EH (cell line): ENCODE measurements around the gene IPO13.

ENCODE experiments used
- DNase-seq: peaks from one replicate; pipeline ENCODE4 v3.0.0-alpha.2; 2015; ENCODE audit warnings: low read depth

IPO13 gene

DNA sequence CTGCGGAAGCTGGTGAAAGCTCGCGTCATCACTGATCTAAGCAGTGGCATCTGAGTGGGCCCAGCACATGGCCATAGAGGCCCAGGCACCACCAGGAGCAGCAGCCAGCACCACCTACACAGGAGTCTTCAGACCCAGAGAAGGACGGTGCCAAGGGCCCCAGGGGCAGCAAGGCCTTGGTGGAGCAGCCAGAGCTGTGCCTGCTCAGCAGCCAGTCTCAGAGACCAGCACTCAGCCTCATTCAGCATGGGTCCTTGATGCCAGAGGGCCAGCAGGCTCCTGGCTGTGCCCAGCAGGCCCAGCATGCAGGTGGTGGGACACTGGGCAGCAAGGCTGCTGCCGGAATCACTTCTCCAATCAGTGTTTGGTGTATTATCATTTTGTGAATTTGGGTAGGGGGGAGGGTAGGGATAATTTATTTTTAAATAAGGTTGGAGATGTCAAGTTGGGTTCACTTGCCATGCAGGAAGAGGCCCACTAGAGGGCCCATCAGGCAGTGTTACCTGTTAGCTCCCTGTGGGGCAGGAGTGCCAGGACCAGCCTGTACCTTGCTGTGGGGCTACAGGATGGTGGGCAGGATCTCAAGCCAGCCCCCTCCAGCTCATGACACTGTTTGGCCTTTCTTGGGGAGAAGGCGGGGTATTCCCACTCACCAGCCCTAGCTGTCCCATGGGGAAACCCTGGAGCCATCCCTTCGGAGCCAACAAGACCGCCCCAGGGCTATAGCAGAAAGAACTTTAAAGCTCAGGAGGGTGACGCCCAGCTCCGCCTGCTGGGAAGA, 16.4 kb upstream of the IPO13 start:
- no peak for DNase-seq

DNA sequence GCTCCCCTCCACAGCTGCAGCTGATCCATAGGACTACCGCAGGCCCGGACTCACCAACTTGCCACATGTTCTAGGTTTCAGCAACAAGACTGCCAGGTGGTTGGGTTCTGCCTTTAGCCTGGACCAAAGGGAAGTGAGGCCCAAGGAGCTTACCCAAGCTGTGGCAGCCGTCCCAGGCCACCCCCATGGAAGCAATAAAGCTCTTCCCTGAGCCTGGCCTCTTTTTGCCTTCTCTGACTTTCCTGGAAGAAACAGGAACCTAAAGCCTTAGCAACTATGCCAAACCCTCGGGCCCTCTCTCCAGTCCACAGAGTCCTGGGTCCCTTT, 15.8 kb upstream of the IPO13 start:
- no peak for DNase-seq

DNA sequence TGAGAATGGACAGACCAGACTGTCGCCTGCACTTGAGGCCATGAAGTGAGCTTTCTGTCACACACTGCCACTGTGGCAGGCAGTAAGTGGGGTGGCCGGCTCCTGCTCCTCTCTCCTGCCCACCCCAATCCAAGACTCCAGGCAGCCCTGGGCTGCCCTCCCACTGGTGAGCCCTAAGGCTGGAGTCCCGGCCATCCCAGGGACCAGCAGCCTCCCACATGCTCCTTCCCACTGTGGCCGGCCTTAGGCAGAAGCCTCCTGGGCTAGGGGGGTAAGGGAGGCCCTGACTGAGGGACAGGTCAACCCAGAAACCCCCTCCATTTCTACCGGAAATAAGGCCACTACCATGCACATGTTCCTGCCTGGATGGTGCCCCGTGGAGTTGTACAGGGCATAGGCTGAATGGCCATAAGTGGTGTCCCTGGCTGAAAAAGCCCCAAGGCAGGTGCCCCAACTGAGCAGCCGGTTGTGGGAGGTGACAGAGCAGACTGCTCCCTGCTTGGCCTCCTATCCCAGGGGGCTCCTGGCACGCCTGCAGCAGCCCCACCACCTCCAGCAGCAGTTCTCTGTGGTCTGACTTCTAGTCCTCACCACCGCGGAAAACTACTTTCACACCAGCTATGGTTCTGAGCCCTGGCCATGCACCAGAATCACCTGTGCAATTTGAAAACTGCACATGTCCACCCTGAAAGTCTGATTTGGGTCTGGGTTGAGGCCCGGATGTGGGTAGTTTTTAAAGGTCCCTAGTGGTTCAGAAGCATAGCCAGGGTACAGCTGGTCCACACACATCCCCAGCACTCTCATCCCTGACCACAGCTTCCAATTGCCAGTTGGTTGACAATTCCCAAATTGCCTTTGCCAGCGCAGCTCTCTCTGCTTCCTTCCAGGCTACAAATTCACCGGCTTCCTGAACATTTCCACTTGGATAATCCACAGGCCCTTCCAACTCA, 14.8 kb upstream of the IPO13 start:
- DNase-seq: no peak

DNA sequence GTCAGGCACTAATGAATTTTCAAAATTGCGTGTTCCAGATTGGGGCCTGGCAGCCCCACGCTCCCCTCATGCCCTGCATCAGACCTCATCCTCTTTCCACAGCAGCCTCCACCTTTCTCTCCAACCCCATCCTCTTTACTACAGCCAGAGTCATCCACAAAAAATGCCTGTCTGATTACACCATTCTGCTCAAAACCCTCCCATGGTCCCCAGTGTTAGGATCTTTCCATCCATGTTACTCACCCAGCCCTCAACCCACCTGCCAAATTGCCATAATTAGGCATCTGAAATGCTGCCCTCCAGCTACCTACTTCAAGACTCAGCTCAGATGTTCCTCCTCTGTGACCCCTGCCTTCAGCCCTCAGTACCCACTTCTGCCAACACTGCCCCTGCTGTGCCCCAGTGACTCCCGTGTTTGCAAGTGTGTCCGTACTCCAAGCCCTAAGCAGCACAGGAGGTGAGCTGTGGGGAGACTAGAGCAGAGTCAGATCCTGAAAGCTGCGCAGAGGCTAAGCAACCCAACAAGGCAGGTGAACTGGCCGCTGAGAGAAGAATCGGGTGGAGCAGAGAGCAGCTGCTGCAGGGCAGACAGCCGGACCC, 13.9 kb upstream of the IPO13 start:
- DNase-seq: peak; percentile 81

DNA sequence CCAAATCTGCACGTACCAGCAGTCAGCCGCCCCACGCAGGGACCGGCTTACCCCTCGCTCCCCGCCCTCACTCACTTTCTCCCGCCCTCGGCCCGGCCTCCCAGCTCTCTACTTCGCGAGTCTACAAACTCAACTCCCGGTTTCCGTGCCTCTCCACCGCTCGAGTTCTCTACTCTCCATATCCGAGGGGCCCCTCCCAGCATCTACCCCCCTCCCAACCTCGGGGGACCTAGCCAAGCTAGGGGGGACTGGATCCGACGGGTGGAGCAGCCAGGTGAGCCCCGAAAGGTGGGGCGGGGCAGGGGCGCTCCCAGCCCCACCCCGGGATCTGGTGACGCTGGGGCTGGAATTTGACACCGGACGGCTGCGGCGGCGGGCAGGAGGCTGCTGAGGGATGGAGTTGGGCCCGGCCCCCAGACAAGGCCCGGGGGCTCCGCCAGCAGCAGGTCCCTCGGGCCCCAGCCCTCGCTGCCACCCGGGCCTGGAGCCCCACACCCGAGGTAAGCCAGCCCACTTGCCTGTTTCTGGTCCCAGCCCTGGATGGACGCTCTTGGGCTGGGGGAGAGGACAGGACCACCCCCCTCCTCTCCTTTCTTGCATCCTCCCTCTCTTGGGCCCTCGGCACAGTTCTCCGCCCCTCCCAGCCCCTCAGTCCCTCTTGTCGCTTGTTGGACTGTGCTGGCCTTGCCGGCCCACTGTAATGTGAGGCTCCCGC, 13.2 kb upstream of the IPO13 start, which contains the start of gene ARTN:
Gene ARTN, plus strand, starts transcription at position 416 of the 715 bp plus-strand sequence. CDS start 1,856 bp downstream, outside the sequence.
- DNase-seq: peak; percentile 42

DNA sequence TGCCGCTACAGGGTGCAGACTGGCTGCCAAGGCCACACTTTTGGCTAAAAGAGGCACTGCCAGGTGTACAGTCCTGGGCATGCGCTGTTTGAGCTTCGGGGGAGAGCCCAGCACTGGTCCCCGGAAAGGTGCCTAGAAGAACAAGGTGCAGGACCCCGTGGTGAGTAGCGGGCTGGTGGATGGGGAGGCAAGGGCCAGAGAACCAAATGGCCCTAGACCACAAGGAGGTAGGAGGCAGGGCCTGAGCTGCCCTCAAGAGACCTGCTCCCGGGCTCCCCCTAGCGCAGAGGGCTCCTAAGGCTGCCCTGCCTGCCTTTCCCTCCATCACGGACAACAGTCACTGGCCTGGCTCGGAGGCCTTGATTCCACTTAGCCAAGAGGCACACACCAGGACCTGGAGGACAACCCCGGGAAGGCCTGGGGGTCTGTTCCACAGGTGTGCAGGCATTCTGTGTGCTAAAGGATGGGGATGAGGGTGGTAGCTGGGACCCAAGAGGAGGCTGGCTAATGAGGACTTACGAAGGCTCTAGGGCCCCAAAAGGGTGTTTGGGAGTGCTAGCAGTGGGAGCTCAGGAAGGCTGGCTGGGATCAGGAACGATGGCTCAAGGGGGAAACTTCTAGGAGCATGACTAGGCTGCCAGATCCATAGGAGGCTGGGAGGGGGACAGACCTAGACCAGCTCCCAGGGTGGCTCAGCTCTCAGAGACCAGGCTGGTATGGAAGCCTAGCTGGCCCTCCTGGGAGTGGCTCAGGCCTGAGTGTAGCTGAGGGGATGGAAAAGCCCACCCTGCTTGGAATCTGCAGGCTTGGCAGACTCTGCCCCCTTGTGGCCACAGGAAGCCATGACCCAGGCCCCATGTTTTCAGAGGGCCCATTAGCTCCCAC, 12.4 kb upstream of the IPO13 start:
- peak; percentile 64 for DNase-seq

DNA sequence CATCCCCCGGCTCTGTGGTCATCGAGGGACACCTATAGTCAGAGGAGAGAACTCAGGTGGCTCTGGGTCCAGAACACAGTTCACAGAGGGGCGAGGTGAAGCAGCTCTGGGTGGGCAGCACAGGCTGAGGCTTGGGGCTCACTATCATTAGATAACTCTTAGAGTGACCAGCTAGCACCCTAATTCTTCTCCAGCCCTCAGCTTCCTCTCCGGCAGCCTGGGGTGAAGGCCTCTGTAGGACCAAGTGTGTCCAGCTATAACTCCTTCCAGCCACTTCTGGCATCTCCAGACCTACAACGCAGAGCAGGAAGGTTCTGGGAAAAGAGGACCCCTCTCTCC, 11.8 kb upstream of the IPO13 start:
- no peak for DNase-seq

DNA sequence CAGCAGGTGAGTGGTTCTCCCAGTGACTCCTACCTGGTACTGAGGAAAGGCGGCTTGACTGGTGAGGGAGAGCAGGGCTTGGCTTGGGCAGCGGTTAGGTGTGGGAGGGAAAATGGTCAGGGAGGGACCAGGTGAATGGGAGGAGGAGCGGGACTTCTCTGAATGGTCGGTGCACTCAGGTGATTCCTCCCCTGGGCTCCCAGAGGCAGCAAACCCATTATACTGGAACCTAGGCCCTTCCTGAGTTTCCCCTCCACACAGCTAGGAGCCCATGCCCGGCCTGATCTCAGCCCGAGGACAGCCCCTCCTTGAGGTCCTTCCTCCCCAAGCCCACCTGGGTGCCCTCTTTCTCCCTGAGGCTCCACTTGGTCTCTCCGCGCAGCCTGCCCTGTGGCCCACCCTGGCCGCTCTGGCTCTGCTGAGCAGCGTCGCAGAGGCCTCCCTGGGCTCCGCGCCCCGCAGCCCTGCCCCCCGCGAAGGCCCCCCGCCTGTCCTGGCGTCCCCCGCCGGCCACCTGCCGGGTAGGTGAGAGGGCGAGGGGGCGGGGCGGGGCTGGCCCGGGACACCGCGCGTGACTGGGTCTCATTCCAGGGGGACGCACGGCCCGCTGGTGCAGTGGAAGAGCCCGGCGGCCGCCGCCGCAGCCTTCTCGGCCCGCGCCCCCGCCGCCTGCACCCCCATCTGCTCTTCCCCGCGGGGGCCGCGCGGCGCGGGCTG, 10.9 kb upstream of the IPO13 start:
- no peak for DNase-seq

DNA sequence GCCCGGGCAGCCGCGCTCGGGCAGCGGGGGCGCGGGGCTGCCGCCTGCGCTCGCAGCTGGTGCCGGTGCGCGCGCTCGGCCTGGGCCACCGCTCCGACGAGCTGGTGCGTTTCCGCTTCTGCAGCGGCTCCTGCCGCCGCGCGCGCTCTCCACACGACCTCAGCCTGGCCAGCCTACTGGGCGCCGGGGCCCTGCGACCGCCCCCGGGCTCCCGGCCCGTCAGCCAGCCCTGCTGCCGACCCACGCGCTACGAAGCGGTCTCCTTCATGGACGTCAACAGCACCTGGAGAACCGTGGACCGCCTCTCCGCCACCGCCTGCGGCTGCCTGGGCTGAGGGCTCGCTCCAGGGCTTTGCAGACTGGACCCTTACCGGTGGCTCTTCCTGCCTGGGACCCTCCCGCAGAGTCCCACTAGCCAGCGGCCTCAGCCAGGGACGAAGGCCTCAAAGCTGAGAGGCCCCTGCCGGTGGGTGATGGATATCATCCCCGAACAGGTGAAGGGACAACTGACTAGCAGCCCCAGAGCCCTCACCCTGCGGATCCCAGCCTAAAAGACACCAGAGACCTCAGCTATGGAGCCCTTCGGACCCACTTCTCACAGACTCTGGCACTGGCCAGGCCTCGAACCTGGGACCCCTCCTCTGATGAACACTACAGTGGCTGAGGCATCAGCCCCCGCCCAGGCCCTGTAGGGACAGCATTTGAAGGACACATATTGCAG, 10.2 kb upstream of the IPO13 start:
- DNase-seq: peak; percentile 50

DNA sequence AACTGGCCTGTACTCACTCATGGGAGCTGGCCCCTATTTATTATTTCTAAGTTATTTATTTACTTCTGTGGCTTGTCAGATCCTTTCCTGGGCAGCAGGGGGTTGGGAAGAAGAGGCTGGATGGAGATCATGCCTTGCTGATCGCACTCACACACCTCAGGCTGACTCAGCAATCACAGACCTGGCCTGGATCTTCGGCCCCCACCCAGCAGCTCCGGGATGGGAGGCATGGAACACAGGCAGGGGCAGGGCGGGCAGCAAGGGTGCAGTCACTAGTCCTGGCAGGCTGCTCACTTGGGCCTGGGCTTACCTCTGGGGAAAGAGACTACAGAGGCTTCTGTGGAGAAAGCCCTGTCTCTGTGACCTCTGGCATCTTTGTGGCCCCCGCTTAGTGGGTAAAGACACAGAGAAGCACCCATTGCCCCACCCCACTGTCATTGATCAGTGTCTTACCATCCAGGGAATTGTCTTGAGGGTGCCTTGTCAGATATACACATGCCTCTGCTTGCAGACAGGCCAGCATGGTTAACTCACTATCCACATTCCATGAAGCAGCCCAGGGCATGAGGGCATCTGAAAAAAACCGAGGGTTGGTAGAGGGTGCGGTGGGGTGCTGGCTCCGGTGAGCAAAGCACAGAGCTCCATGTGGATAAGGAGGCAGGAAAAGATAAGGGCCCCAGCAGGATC, 9.4 kb upstream of the IPO13 start:
- no peak for DNase-seq

DNA sequence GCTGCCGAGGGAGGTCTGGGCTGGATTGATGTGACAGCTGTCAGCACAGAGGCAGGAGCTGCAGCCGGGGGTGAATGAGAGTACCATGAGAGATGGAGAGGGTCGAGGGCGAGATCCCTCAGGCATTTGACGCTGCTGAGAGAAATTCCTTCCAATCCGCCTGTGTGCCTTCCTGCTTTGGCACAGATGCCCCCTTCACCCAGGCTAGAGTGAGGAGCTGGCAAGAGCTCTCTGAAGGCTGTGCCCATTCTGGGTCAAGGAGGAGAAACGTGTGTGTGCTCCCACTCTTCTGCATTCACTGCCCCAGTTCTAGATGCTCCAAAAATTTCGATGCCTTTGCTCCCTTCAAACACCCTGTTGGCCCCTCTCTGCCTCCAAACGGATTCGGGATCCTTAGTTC, 8.4 kb upstream of the IPO13 start:
- DNase-seq: no peak

DNA sequence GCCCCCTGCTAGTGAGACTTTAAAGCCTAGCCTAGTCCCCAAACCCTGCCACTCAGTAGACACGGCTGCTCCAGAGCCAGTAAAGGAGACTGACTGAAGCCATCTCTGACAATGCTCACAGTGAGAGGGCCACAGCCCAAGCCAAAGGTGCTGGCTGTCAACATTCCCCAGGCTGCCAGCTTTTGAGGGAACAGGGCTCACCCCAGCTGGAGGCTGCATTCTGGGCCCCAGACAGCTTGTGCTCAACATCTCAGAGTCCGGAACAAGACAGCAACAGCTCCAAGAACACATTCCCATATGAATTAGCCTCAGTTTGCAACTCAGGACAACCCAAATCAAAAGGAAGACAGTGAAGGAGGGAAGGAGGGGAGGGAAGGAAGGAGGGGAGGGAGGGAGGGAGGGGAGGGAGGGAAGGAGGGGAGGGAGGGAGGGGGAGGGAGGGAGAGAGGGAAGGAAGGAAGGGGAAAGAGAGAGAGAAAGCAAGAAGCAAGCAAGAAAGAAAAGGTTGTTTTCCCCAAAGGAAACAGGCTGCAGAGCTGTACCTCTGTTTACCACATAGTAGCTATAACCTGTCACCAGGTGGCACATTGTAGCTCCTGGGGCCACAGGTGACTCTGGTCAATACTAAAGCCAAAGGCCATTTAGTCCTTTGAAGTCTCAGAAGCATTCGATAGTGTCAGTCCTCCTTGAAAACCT, 7.7 kb upstream of the IPO13 start:
- DNase-seq: no peak

DNA sequence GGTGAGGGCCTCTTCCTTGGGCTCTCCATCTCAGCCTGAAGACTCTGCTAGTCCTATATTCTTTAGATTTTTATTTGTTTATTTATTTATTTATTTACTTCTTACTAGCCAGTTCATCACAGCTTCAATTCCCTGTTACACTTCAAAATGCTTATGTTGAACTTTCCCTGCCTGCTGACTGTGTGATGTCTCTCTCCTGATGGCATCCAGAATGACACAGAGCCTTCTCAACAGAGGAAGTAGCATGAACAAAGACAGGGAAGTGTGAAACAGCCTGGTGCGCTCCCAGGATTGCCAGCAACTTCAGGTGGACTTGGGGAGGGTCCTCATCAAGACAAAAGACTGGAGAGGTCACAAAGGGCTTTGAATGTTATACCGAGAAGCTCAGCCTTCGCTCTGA, 4.3 kb upstream of the IPO13 start:
- DNase-seq: no peak

DNA sequence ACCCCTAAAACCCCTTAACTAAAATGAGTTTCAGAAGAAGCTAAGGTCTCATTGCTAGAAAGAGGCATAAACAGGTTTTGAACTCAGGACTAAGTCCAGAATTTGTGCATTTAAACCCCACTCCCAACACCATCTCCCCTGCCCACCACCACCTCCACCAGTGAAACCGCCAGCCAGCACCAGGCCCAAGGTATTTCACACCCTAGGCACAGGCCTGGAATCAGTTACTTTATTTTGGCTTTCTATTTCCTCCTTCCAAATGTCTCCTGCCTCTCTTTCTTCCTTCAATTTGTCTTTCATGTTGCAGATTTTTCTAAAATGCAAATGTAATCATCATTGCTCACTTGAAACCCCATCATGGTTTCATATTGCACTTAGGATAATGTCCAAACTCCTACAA, 1.9 kb upstream of the IPO13 start:
- DNase-seq: no peak

DNA sequence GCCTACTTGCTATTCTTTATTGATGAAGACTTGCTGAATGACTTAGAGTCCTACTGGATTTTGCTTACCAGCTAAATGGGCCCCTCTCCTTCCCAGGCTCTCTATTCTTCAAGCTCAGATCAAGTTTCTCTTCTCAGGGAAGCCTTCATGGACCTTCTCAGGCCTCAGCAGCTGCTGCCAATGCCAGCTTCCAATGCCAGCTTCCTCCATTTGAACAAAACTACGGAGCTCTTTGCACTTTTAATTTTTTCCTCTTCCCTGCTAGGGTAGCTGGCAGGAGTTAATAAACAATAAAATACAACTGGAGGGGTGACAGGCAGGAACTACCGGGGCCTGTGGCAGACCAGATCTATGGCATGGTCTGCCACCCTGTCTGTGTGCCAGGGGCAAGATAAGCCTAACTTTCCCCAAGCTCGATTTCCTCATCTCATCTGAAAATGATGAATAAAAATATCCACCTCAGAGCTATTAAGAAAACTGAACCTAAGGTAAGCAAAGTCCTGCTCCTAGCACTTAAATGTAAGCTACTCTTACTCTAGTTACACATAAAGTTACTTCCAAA, 995 bp upstream of the IPO13 start:
- no peak for DNase-seq

DNA sequence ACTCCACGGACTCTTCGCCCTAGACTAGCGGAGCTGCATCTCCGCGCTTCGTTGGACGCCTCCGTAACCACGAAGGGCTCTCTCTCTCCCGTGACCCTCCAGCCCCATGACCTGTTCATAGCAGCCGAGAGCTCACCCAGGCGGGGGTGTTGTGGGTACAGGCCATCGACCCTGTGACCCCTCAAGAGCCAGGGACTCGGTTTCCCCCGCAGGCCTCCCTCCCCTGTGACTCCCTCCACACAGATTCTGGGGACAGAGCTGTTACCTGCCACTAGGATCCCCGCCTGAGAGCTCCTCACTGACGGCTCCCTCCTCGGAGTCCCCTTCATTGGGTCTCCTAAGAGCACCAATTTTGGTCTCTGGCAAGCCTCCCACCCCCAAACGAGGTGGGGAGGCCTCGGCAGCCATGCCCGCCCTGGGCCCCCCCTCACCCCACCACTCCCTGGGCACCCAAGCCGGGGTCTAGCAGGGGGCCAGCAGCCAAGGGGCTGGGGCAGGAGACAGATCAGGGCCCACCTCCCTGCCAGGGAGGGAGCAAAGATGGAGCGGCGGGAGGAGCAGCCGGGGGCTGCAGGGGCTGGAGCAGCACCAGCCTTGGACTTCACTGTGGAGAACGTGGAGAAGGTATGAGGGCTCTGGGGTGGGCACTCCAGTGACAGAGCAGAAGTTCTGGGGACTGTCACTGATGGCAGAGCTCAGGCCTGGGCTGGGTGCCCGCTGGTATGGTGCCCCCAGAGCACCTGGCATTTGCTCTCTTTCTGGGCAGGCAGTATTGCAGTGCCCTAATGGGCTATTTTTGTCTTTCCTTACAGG, 517 bp downstream of the IPO13 start:
- no peak for DNase-seq

DNA sequence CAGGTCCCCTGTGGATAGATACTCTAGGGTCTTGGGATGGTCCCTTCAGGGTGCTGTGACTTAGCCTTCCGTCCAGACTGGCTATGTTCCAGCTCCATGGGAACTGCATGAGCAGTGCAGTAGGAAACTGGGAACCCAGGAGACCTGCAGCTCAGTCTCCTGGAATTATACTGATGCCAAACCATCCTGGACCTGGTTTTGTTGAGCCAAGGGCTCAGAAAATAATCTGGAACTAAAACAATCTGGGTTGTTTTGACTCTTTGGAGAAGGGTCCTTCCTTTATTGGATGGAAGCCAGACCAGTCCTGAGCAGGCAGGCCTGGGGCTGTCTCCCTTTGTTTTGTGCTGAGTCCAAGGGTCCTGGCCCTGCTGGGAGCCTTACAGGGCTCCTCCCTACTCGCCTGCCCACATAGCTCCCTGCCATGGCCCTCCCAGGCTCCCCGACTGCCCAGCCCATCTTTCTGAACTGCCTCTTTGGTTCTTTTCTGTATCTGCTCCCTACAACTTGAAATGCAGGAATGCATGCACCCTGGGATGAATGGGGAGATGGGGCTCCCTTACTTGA, 1.2 kb downstream of the IPO13 start:
- DNase-seq: peak; percentile 31
